Upper lobe of left lung (tissue), 4 donors: ENCODE data around the gene CCT5.

Experiments
- CTCF ChIP-seq, 6 experiments: fragments of 450-650 bp in 4 of 6; fragments of 200-600 bp in 2 of 6; sonication (generic) in 2 of 6; IDR thresholded peaks; one replicate each; pipeline ENCODE4 v1.5.1; 2016 to 2019; ENCODE audit warnings: antibody characterized with exemption in 6 of 6
- EP300 ChIP-seq, 4 donors: sonication (generic); formaldehyde crosslinking; IDR thresholded peaks; one replicate each; pipeline ENCODE4 v1.5.1; 2017; ENCODE audit warnings: antibody characterized with exemption in 4 of 4, control low read depth in 2 of 4
- POLR2A ChIP-seq, 4 donors: fragments of 450-650 bp; IDR thresholded peaks; one replicate each; pipeline ENCODE4 v1.5.1; 2016 to 2017; ENCODE audit warnings: antibody characterized with exemption in 4 of 4, mild to moderate bottlenecking in 2 of 4

GRCh38 chr5:10209004-10209403 is 41.1 kb upstream of the CCT5 start:
- TF ChIP-seq CTCF (IDR thresholded peaks at IDR 0.05) (no peak), EP300 (IDR thresholded peaks at IDR 0.05) (no peak), POLR2A (IDR thresholded peaks at IDR 0.05) (no peak)
